Endometrium (tissue), 2 donors: ENCODE data around the gene KIF7.
"Not testable (repeated sequence)": the region's sequence is repeated elsewhere in the genome, so short reads cannot be mapped to it uniquely, and the experiment has no call there.

Experiments
- FAIRE-seq: peaks from 2 replicates; lab custom pipeline; 2012; peaks lifted over from hg19 to GRCh38; lab: Jason Lieb, UNC
- donor health status: control.
- donor health status: control.

Gene KIF7

DNA sequence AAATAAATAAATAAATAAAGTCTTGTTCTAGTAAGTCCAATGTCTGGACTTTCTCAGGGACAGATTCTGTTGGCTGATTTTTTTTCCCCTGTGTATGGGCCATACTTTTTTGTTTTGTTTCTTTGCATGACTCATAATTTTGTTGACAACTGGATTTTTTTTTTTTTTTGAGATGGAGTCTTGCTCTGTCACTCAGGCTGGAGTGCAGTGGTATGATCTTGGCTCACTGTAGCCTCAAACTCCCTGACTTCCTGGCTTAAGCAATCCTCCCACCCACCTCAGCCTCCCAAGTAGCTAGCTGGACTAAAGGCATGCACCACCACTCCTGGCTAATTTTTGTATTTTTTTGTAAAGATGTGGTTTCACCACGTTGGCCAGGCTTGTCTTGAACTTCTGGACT, 41.1 kb downstream of the KIF7 start:
- no peak for FAIRE-seq

DNA sequence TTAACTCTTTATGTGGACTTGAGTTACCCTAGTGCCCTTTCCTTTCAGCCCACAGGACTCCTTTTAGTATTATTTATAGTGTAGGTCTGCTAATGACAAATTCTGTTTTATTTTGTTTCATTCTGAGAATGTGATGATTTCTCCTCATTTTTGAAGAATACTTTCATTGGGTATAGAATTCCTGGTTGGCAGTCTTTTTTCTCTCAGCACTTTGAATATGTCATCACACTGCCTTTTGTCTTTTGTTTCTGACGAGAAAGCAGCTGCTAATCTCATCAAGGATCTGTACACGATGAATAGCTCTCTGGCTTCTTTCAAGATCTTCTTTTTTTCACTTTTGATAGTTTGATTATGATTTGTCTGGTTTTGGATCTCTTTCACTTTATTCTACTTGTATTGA, 42.2 kb downstream of the KIF7 start:
- FAIRE-seq: no peak

DNA sequence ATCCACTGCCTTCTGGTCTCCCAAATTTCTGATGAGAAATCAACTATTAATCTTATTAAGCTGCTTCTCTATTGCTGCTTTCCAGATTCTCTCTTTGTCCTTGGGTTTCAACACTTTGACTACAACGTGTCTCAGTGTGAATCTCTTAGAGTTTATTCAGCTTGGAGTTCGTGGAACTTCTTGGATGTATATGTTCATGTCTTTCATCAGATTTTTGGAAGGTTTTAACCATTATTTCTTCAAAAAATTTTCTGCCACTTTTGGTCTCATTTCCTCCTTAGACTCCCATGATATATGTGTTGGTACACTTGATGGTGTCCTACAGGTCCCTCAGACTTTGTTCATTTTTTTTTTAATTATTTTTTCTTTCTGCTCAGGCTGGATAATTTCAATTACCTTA, 44.0 kb downstream of the KIF7 start:
- no peak for FAIRE-seq

DNA sequence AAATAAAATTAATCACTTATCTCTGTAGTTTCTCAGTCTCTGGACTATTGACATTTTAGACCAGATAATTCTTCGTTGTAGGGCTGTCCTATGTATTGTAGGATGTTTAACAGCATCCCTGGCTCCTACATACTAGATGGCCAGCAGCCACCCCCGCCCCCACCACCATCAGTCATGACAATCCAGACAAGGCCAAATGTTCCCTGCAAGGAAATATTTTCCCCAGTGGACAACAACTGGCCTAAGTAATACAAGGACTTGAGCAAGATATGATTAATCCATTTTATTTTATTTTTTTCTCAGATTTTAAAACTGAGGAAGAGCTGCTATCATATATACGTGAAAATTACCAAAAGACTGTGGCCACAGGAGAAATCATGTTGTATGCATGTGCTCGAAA, 56.2 kb downstream of the KIF7 start:
- no peak for FAIRE-seq

DNA sequence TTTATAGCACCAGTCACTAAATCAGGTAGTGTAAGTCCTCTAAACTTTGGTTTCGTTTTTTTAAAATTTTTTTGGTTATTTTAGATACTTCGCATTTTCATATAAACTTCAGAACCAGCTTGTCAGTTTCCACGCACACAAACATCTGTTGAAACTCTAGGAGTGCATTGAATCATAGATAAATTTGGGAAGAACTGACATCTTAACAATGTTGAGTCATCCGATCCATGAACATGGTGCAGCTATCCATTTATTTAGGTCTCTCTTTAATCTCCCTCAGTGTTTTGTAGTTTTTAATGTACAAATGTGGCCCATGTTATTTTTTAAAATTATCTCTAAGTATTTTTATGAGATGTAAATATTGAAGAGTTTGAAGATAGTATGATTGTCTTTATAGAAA, 62.2 kb downstream of the KIF7 start:
- FAIRE-seq: no peak

DNA sequence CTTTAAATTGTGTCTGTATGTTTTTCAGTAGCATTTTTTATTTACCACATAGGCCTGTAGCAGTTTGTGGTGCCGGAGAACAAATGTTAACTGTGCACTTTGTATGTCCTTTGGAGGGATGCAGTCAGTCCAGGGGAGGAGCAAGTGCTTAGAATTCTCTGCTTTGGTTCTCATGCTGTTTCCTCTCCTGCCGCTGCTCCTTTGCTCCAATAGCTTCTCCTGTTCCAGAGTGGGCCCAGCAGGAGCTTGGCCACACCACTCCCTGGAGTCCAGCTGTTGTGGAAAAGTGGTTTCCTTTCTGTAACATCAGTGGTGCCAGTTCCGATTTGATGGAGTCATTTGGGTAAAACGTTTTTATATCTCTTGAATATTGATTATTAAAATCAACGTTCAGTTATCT, 63.4 kb downstream of the KIF7 start:
- FAIRE-seq: no peak

DNA sequence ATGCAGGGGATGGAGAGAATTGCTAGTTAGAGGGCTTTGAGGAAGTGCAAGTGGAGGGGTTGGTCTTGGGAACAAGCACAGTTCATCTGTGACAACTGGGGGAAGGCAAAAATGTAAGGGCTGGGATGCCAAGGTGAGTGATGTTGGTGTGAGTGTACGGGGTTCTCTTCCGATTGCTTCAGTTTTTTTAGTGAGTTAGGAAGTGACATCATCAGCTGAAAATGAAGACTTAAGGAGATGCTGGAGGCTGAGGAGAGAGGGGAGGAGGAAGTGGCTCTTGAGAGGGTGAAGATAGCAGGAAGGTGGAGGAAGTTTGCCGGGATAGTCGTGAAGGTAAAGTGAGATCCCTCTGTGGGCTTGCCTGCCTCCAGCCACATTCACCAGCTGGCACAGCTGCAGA, 67.3 kb downstream of the KIF7 start:
- FAIRE-seq: no peak

DNA sequence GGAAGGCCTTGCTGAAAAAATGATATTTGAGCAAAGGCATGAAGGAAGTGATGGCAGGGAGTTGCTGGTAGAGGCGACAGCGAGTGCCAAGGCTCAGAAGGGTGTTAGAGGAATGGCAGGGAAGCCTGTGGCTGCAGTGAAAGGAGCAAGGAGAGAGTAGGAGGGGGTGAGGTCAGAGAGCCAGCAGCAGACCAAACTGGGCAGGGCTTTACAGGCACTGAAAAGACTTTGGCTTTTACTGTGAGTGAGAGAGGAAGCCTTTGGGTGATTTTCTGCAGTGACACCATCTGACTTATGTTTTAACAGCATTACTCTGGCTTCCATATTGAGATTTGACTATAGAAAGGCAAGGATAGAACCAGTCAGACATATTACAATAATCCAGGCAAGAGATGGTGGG, 68.6 kb downstream of the KIF7 start:
- FAIRE-seq: no peak

DNA sequence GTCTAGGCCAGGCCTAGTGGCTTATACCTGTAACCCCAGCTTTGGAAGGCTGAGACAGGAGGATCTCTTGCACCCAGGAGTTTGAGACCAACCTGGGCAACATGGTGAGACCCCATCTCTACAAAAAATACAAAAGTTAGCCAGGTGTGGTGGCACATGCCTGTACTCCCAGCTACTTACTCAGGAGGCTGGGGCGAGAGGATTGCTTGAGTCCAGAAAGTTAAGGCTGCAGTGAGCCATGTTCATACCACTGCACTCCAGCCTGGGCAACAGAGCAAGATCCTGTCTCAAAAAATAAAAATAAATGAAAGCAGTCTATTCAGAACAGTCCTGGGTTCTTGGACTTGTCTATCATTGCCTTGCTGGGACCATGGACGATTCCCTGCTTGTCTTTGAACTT, 74.5 kb downstream of the KIF7 start:
- FAIRE-seq: not testable (repeated sequence)

DNA sequence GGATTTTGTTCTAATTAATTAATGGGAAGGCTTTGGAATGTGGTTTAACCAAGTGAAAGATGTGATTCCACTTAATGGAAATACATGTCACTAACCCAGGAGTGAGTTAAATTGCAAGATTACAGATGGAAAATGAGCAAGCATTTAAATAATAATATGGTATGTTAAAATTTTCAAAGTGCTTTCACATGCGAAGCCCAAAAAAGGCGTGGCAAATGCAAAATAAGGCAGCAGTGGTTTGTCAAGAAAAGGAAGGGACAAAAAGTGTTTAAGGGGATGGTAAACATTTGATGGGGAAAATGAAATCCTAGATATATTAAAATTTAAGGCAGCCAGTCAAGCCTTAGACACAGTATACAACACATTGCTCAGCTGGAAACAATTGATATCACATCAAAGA, 77.1 kb downstream of the KIF7 start:
- FAIRE-seq: no peak
